GM18502 (cell line): ENCODE data around the gene MT2A.

Experiments used
- ATAC-seq: cut with Tn5 transposase; IDR thresholded peaks from one replicate; pipeline ENCODE4 v1.9.1; 2021; ENCODE audit warnings: mild to moderate bottlenecking; ENCODE audit not compliant: unreplicated experiment, poor library complexity

MT2A gene

GRCh38 chr16:56594292-56594619 lies 14.1 kb upstream of the MT2A start:
- ATAC-seq = no peak

- no peak for ATAC-seq
These were observed 7.9 kb upstream of the MT2A start for GRCh38 chr16:56600398-56600999.

- no peak for ATAC-seq
These were observed 7.1 kb upstream of the MT2A start for GRCh38 chr16:56601325-56601724.

DNA sequence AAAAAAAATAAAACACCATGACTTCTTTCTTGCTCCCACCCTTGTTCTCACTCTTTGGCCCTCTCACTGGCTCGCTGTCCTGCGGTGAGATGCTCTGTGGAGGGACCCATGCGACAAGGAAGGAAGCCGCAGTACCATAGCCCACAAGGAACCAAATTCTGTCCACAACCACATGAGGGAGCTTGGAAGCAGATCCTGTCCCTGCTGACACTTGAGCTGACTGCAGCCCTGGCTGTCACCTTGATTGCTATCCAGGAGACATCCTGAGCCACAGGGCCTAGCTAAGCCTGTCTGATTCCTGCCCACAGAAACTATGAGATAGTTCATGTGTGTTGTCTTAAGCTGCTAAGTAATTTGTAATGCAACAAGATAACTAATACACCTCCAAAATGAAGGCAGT lies 4.8 kb upstream of the MT2A start:
- ATAC-seq = no peak

- no peak for ATAC-seq
These were observed 3.4 kb upstream of the MT2A start for GRCh38 chr16:56604966-56605365.

GRCh38 chr16:56605475-56605874 lies 2.9 kb upstream of the MT2A start:
- no peak for ATAC-seq

GRCh38 chr16:56606071-56606475 lies 2.3 kb upstream of the MT2A start:
- no peak for ATAC-seq

DNA sequence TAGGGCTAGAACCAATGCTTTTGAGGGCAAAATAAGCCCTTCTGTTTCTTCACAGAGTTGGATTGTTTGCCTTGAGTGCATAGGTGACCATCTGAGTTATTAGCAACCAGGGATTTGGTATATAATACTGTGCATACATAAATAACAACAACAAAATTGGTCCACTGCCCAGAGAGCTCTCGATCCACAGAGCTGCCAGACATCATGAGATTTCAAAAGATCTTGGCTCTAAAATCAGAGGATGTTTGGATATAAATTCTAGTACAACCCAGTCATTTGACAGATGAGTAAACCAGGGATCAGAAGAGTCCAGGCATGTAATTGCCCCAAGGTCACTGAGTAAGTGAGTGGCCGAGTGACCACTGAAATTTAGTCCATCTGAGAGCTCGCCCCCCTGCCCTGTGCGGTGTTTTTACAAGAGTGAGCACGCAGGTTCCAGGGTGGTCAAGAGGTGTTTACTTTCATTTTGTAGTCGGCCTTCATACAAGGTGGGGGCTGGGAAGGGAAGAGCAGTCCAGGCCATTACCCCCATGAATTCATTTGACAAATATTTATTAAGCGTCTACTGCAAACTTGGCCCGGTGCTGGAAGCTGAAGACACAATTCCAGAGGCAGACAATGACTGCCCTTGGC lies 1.8 kb upstream of the MT2A start:
- no peak for ATAC-seq

- no peak for ATAC-seq
These were observed 1.2 kb upstream of the MT2A start for GRCh38 chr16:56607109-56607618.

DNA sequence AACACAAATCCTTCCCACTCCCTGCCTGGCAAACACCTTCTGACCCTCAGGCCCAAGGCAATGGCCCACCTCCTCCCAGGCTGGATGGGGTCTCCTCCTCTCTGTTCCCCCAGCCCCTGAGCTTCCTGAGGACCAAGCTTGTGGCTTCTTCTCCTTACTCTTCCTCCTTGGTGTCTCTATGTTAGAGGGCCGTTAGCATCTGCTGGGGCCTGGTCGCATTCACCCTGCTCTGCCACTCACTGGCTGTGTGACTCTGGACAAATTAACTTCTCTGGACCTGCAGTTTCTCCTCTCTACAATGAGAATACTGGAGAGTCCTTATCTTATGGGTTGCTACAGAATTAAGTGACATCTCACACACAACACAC lies 725 bp upstream of the MT2A start:
- no peak for ATAC-seq

DNA sequence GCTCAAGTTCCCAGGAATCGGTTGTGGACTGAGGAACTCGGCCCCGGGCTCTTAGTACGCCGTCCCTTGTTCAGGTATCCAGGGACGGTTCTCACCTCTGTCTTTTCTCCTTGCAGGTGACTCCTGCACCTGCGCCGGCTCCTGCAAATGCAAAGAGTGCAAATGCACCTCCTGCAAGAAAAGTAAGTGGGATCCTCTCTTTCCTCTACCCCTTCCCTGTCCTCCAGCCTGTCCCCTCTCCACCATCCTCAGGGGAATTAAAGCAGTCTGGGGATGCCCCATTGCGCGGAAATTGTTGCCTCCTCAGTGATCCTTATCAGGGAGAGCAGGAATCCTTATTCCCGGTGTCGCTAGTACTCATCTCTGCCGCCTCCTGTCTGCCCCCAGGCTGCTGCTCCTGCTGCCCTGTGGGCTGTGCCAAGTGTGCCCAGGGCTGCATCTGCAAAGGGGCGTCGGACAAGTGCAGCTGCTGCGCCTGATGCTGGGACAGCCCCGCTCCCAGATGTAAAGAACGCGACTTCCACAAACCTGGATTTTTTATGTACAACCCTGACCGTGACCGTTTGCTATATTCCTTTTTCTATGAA lies 585 bp downstream of the MT2A start:
- no peak for ATAC-seq

DNA sequence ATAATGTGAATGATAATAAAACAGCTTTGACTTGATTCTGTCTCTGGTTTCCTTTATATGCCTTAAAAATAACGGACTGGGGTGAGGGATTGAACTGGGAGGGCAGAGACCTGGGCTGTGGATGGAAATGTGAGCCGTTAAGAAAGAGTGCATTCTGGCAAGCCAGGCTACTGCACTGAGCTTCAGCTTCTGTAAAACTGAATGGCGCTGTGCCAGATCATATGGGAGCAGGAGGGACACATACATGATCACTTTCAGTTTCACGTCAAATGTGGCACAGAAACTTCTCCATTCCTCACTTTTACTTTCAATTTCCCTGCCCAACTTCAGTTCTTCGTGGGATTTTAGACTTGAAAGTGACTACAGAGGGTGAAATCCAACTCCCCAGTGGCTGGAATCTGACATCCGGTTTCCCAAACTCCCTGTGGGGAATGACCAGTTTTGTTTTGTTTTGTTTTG lies 1.1 kb downstream of the MT2A start:
- no peak for ATAC-seq

GRCh38 chr16:56610017-56610608 lies 1.7 kb downstream of the MT2A start:
- ATAC-seq = no peak

GRCh38 chr16:56610609-56611111 lies 2.3 kb downstream of the MT2A start:
- ATAC-seq = no peak

DNA sequence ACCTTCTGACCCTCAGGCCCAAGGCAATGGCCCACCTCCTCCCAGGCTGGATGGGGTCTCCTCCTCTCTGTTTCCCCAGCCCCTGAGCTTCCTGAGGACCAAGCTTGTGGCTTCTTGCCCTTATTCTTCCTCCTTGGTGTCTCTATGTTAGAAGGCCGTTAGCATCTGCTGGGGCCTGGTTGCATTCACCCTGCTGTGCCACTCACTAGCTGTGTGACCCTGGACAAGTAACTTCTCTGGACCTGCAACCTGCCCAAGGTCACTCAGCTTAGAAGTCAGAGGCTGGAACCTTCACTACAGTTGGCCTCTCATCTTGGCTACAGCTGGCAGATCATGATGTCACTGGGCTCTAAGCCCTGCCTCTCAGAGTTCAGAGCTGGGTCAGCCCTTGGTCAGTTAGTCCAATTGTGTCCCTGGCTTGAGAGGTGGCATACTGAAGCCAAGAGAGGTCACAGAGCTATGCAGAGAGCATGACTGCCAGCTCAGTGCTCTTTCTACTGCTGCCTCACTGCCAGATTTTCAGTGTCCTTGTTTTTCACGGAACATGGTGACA lies 3.0 kb downstream of the MT2A start:
- no peak for ATAC-seq

DNA sequence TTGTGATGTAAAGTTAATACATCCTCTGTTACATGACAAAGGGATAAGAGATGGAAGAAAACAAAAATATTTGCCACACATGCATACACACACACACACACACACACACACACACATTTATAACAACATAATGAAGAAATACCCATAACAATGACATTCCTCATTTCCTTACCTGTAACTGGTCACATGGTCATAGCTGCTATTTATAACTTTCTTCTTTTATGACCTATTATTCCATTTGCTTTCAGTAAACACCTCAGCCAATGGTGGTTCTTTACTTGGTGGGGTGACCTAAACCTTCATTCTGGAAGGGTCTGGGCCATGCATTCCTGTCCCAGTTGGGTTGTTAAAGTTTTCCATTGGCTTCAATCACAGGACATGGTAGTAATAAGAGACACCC lies 5.3 kb downstream of the MT2A start:
- ATAC-seq = no peak

GRCh38 chr16:56614549-56614991 lies 6.2 kb downstream of the MT2A start:
- ATAC-seq = no peak

- ATAC-seq = no peak
These were observed 7.0 kb downstream of the MT2A start for GRCh38 chr16:56615353-56615752.

DNA sequence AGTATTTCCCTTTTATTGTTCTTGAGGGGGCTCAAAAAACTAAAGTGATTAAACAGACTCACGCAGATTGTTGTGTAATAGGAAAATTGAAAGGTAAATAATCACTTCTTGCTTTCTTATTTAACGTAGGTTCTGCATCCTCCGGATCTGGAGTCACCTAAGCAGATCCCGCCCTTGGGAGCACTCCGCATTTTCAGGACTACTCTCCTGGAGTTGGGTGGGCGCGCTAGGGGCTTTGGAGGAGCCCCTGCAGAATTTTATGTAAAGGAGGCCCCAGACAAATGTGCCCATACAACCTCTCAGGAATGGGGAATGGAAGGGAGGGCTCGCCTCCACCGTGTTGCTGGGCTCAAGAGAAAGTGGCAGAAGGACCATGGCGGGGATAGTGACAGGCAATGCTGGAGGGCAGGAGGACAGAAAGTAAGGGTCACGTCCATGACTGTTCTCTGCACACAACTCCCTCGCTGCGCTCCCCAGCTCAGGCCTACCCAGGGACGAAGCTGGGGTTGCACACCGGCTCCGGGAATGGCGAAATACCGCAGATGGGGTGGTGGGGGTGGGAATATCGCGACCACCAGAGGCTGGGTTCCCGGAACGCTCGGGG lies 8.3 kb downstream of the MT2A start:
- no peak for ATAC-seq

GRCh38 chr16:56617212-56618085 lies 9.1 kb downstream of the MT2A start:
- ATAC-seq = no peak
